ENCODE results near the gene IFRD2.

DNA sequence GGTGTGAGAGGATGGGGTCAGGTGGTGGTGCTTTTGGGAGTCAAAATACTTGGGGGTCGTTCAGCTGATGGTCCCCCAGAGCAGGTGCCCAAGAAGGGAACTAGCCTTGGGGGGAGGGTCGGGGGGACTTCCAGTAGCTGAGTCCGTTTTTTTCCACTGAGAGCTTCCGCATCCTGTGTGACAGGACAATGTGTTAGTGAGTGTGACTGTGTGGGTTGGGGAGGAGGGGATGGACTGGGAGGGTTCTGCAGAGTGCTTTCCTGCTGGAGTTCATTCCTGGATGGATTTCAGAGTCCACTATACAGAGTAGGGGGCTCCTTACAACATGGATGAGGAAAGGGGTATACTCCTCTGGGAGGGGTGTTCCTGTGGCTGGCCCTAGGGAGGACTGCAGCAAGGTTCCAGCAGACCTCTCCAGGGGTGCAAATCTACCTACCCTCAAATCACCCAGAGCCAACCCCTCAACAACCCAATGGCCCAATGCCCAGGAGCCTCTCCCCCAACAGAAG, 30.9 kb upstream of the IFRD2 start:
- TF ChIP-seq, protein P1, sequence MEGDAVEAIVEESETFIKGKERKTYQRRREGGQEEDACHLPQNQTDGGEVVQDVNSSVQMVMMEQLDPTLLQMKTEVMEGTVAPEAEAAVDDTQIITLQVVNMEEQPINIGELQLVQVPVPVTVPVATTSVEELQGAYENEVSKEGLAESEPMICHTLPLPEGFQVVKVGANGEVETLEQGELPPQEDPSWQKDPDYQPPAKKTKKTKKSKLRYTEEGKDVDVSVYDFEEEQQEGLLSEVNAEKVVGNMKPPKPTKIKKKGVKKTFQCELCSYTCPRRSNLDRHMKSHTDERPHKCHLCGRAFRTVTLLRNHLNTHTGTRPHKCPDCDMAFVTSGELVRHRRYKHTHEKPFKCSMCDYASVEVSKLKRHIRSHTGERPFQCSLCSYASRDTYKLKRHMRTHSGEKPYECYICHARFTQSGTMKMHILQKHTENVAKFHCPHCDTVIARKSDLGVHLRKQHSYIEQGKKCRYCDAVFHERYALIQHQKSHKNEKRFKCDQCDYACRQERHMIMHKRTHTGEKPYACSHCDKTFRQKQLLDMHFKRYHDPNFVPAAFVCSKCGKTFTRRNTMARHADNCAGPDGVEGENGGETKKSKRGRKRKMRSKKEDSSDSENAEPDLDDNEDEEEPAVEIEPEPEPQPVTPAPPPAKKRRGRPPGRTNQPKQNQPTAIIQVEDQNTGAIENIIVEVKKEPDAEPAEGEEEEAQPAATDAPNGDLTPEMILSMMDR (conservative IDR thresholded peaks at IDR 0.05 in 1 of 2, IDR thresholded peaks at IDR 0.05 in 1 of 2; ENCODE audit: low read depth in 1 of 2, low read length in 2 of 2) = no peak
- no peak for TF ChIP-seq EZH2 (IDR thresholded peaks at IDR 0.05; ENCODE audit: low read length, missing control alignments)
